NB4 (cell line): ENCODE results near the gene SPDYE16.
A peak's percentile ranks its signal among the peaks of the same experiment; 100 is the strongest.

Source experiments
- CTCF ChIP-seq: IDR thresholded peaks from one replicate; pipeline ENCODE4 v1.5.1; 2012; ENCODE audit warnings: low read depth, low read length
- POLR2A ChIP-seq: IDR thresholded peaks from 2 replicates; pipeline ENCODE4 v1.6.1; 2011; ENCODE audit warnings: mild to moderate bottlenecking; ENCODE audit not compliant: insufficient read length; ENCODE audit errors: extremely low read depth

- peak; percentile 39 for TF ChIP-seq CTCF
- no peak for TF ChIP-seq POLR2A
Observed at GRCh38 chr7:76512941-76513816, 29.9 kb downstream of the SPDYE16 start.
